Psoas muscle (tissue), 8 donors: ENCODE measurements around the gene PITHD1. TPM values are rescaled to one million over a fixed set of nuclear protein-coding genes. Genes with fewer than 3 reads are reported as not detected.

ENCODE experiments used
- ATAC-seq, 4 donors: fragments of 200-7000 bp; cut with Tn5 transposase; one replicate each; pipeline ENCODE4 v1.9.1; 2020; ENCODE audit warnings: moderate library complexity in 3 of 4, mild to moderate bottlenecking in 2 of 4
- DNase-seq, 2 donors: peaks; one replicate each; pipeline ENCODE4 v3.0.0-alpha.2; 2020
- H3K27ac ChIP-seq: fragments of 200-600 bp; one replicate; pipeline ENCODE4 v1.8.0; 2022
- H3K27me3 ChIP-seq, 3 donors: fragments of 200-600 bp in 1 of 3; one replicate each; pipeline versions ENCODE4 v1.6.1 to v1.8.0; 2013 to 2022; ENCODE audit warnings: low read length in 2 of 3, mild to moderate bottlenecking in 2 of 3, moderate library complexity in 1 of 3; ENCODE audit not compliant: insufficient read depth in 3 of 3
- H3K36me3 ChIP-seq, 2 donors: fragments of 200-600 bp in 1 of 2; one replicate each; pipeline versions ENCODE4 v1.6.1 to v1.8.0; 2013 to 2022; ENCODE audit warnings: low read depth in 1 of 2, mild to moderate bottlenecking in 1 of 2, moderate library complexity in 1 of 2; ENCODE audit not compliant: insufficient read depth in 1 of 2
- H3K4me1 ChIP-seq: fragments of 200-600 bp; one replicate; pipeline ENCODE4 v1.8.0; 2022
- H3K4me3 ChIP-seq: fragments of 200-600 bp; one replicate; pipeline ENCODE4 v1.8.0; 2022; ENCODE audit warnings: mild to moderate bottlenecking
- H3K9me3 ChIP-seq: fragments of 200-600 bp; one replicate; pipeline ENCODE4 v1.8.0; 2022
- WGBS, 3 donors: extraction: QIAGEN DNeasy Blood & Tissue Kit; methylation state at CpG; one replicate each; pipeline versions ENCODE4 v1.1.6 to v1.1.7; 2013; 5-methylcytosine and 5-hydroxymethylcytosine counted together
- intact Hi-C, 2 donors: fragments of 100-400 bp; cut with DNase I; formaldehyde crosslinking; loops; one replicate each; pipeline versions ENCODE4 v1.11.0 to v1.14.2; 2022
- polyA plus RNA-seq, 3 donors: library from polyadenylated mRNA; stranded (reverse); fragments of 200-250 nt; gene quantifications; one replicate each; pipeline ENCODE4 v1.2.3, GENCODE V29; 2013
- total RNA-seq, 4 donors: library from RNA; stranded (reverse); fragmentation: NEBNext Ultra II Directional in 2 of 4; extraction: Animal tissue kit (Norgen Biotek cat#: 25700) in 2 of 4; gene quantifications; one replicate each; pipeline versions ENCODE4 v1.2.1 to v1.2.4, GENCODE V29; 2021 to 2023
- TF ChIP-seq, protein P1 (sequence below): fragments of 200-600 bp; IDR thresholded peaks from one replicate; pipeline ENCODE4 v1.8.0; 2022; ENCODE audit warnings: antibody characterized with exemption
- donor health status: healthy with polysubstance abuse.
- donor health status: DM: no; HTN: no; CAD: no; lungs with moderate emphysema.
- donor health status: Bipolar disorder and iron deficiency.
- donor health status: healthy.
- donor health status: DM: yes; HTN: yes; CAD: no.
- donor health status: DM: no; HTN: no; CAD: no.
- donor health status: DM: no; HTN: no; CAD: no.
- donor health status: DM: yes; HTN: yes; CAD: no.

PITHD1 gene
- total and polyA plus RNA-seq, 7 donors: 45.2 to 162 (median 67.5) TPM

DNA sequence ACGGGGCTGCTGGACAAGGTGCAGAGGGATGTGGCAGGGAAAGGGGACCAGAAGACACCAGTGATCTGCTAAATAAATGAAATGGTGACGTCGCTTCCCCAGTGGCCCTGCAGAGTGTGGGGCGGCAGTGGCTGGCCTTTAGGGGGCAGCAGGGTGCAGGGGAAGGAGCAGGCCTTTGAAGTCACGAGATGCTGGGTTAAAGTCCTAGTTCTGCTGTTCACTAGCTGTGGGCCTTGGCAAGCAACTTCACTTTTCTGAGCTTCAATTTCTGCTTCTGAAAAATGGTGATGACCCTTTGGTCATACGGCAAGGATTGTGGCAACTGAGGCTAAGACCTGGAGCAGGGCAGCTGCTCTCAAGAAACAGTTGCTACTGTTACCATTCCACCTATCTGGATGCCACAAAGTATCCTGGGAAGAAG, 31.5 kb downstream of the PITHD1 start:
- intact Hi-C loops: loop anchor here (2.0 to 5.0 kb wide), 4 partner anchors 45 to 108 kb away; partner anchors contain the start of gene FUCA1 (in 2 of the 2)

DNA sequence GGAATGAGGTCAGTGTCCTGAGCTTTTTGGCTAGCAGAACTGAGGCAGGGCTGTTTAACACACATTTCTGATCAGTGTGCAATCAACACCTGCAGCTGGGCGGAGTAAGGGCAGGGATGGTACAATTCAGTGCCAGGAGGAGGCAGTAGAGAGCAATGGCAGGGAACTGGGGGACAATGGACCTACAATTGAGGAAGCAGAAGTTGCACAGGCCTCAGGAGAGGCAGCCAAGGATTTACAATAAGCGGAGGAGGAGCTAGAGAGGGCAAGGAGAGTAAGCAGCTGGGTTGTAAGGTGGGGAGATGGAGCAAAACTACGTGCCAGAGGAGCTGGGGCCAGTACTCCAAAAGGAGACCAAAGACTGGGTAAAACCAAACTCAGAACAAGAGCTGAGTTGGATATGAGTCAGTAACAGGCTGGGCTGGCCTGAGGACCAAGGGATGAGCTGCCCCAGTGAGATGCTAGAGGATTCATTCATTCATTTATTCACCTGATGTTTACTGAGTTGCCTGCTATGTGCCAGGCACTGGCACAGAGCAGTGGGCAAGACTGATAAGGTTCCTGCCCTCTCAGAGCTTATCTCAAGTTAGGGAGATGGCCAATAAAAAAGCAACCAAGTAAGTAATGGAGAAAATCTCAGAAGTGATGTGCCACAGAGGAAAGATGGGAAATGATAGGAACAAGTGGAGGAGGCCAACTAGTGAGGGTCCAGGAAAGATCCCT, 32.8 kb downstream of the PITHD1 start:
- H3K4me1 ChIP-seq: no peaks in the 10 kb centered on the region
- ATAC-seq (peak; percentile 53 to 76 (median 64)), DNase-seq (peak in 1 of 2 donors; percentile 56)
- TF ChIP-seq, protein P1, sequence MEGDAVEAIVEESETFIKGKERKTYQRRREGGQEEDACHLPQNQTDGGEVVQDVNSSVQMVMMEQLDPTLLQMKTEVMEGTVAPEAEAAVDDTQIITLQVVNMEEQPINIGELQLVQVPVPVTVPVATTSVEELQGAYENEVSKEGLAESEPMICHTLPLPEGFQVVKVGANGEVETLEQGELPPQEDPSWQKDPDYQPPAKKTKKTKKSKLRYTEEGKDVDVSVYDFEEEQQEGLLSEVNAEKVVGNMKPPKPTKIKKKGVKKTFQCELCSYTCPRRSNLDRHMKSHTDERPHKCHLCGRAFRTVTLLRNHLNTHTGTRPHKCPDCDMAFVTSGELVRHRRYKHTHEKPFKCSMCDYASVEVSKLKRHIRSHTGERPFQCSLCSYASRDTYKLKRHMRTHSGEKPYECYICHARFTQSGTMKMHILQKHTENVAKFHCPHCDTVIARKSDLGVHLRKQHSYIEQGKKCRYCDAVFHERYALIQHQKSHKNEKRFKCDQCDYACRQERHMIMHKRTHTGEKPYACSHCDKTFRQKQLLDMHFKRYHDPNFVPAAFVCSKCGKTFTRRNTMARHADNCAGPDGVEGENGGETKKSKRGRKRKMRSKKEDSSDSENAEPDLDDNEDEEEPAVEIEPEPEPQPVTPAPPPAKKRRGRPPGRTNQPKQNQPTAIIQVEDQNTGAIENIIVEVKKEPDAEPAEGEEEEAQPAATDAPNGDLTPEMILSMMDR: peak; percentile 54
- H3K9me3 ChIP-seq: no peaks in the 10 kb centered on the region
- H3K27me3 ChIP-seq: no peaks in the 10 kb centered on the region
- no peak overlapping the region for H3K4me3 ChIP-seq
- WGBS, 3 donors: 52 to 72% (median 72%) methylated on average over 3 of the region's 3 CpGs
- H3K27ac ChIP-seq: no peak overlapping the region
- H3K36me3 ChIP-seq: peaks cover 3 to 67% of the 10 kb centered on the region in 2 donors
- intact Hi-C loops: loop anchor here (2.0 to 5.0 kb wide), 4 partner anchors 44 to 106 kb away; partner anchors contain the start of gene FUCA1 (in 2 of the 2)

More for the DNA sequence above, 31.5 kb downstream of the PITHD1 start:
- Histone ChIP-seq H3K27me3 (no peaks in the 10 kb centered on the region), H3K27ac (no peak overlapping the region), H3K36me3 (peaks cover 3 to 64% of the 10 kb centered on the region in 2 donors), H3K4me3 (no peak overlapping the region), H3K4me1 (no peaks in the 10 kb centered on the region), H3K9me3 (no peaks in the 10 kb centered on the region)
- ATAC-seq: peak; percentile 88 to 97 (median 90)
- TF ChIP-seq, protein P1: peak; percentile 78
- DNase-seq: peak; percentile 76 to 87
- 15 to 27% (median 18%) methylated on average over 6 of the region's 6 CpGs for WGBS, 3 donors

DNA sequence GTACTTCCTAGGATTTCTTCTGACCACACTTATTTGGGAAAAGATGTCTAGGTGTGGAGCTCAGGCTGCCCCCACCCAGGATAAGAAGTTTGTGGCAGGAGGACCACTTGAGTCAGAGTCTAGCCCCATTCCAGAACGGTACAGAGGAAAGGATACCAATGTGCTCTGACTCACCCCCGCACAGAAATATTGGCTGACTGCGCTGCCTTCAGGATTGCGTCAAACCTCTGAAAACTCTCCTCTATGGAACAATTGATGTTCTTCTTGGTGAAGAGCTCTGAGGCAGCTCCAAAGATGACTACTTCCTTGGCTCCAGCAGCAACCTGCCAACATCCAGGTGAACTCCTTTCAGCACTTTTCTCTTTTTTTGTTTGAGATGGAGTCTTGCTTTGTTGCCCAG, 35.8 kb downstream of the PITHD1 start:
- H3K4me3 ChIP-seq: no peak overlapping the region
- ATAC-seq (no peak), DNase-seq (no peak)
- TF ChIP-seq, protein P1: no peak
- H3K27me3 ChIP-seq: no peaks in the 10 kb centered on the region
- H3K27ac ChIP-seq: no peak overlapping the region
- H3K4me1 ChIP-seq: no peaks in the 10 kb centered on the region
- H3K36me3 ChIP-seq: peaks cover 3 to 74% of the 10 kb centered on the region in 2 donors
- WGBS, 3 donors: 89 to 93% (median 92%) methylated on average over 4 of the region's 4 CpGs
- H3K9me3 ChIP-seq: no peaks in the 10 kb centered on the region
- intact Hi-C loops: loop anchor here (5.0 kb wide), 2 partner anchors 53 to 103 kb away; partner anchors contain the start of gene FUCA1 (in 1 of the 2)

GRCh38 chr1:23816361-23816760, 38.1 kb downstream of the PITHD1 start:
- ATAC-seq (peak in 3 of 4 donors; percentile 41 to 81 (median 79)), DNase-seq (no peak)
- H3K9me3 ChIP-seq: no peaks in the 10 kb centered on the region
- intact Hi-C loops: no loop called here
- H3K27ac ChIP-seq: peak overlapping the region; percentile 16
- H3K36me3 ChIP-seq: peaks cover 3 to 89% of the 10 kb centered on the region in 2 donors
- TF ChIP-seq, protein P1: no peak
- 41 to 46% (median 43%) methylated on average over 3 of the region's 3 CpGs for WGBS, 3 donors
- no peak overlapping the region for H3K4me3 ChIP-seq
- no peaks in the 10 kb centered on the region for H3K27me3 ChIP-seq
- H3K4me1 ChIP-seq: no peaks in the 10 kb centered on the region
